ENCODE data around the gene DOCK3. TPM values are rescaled to one million over a fixed set of nuclear protein-coding genes. Genes with fewer than 3 reads are reported as not detected.

DOCK3 gene
- total RNA-seq, 1 experiment from 2014 or later: 0.14 TPM

DNA sequence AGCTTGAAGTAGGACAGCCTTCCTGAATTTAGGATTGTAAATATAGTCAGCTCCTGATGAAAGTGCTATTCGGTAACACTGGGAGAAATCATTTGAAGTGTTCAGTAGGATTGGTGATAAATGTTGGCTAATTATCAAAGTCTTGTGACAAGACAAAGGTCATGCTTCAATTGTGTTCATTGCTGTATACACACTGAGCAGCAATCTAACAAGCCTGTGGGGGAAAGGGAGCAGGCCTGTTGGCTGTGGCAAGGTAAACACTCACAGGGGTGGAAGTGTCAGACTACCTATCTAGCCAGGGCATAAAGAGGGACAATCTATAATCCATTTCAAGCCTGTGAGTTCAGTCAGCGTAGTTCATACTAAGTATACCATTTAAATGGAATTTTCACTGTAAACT lies 599.3 kb downstream of the DOCK3 start:
- intact Hi-C loops (cut with micrococcal nuclease): no loop called here
- BruUV-seq (replicated peaks): no TSS peak

DNA sequence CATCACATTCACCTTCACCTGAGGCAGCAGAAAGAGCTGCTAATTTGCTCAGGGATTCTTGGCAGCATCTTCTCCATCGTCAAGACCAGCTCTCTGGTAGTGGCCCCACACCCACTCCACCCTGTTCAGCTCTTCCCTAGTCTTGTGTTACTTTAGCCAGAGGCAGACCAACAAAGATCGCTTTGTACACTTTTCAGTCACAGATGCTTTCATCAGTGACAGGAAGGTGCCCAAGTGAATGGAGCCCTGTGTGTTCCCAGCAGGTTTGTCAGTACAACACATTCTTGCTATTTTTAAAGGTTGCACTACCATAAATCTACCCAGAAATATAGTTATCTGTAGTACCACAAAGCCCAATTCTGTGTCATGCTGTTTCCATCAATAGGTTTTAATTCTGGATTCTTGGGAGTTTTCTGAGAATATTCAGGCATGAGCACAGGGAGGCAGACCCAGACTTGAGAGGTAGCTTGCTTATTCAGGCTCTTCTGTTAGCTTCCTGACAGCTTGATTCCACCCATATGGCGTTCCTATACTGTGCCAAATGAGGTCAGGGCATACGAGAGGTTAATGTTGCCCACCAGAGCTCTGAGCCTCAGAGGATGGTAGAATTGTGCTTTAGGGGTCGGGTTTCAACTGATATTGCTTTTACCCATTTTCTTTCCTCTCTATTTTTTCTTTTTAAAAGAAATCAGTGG lies 600.5 kb downstream of the DOCK3 start:
- H3K36me3 Mint-ChIP-seq (ENCODE audit: insufficient read depth, unreplicated experiment): peaks cover 5% of the 10 kb centered on the region
- H3K4me3 Mint-ChIP-seq (ENCODE audit: unreplicated experiment): no peak overlapping the region
- H3K27me3 Mint-ChIP-seq (ENCODE audit: insufficient read depth, unreplicated experiment): no peaks in the 10 kb centered on the region
- CTCF ChIA-PET: interaction anchor here (0.7 to 1.4 kb wide), 4 partner anchors 84 to 659 kb away, joined by 3 read pairs; no protein-coding TSS in a partner anchor
- TF ChIP-seq, protein P1, sequence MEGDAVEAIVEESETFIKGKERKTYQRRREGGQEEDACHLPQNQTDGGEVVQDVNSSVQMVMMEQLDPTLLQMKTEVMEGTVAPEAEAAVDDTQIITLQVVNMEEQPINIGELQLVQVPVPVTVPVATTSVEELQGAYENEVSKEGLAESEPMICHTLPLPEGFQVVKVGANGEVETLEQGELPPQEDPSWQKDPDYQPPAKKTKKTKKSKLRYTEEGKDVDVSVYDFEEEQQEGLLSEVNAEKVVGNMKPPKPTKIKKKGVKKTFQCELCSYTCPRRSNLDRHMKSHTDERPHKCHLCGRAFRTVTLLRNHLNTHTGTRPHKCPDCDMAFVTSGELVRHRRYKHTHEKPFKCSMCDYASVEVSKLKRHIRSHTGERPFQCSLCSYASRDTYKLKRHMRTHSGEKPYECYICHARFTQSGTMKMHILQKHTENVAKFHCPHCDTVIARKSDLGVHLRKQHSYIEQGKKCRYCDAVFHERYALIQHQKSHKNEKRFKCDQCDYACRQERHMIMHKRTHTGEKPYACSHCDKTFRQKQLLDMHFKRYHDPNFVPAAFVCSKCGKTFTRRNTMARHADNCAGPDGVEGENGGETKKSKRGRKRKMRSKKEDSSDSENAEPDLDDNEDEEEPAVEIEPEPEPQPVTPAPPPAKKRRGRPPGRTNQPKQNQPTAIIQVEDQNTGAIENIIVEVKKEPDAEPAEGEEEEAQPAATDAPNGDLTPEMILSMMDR (IDR thresholded peaks at IDR 0.05; ENCODE audit: unreplicated experiment): no peak
- no peak overlapping the region for H3K27ac Mint-ChIP-seq (ENCODE audit: low read depth, unreplicated experiment)
- no peaks in the 10 kb centered on the region for H3K9me3 Mint-ChIP-seq (ENCODE audit: unreplicated experiment)
- no peaks in the 10 kb centered on the region for H3K4me1 Mint-ChIP-seq (ENCODE audit: insufficient read depth, unreplicated experiment)
- no TSS peak for BruUV-seq (replicated peaks)
- intact Hi-C loops (cut with micrococcal nuclease): no loop called here
- POLR2A ChIA-PET: interaction anchor here (0.6 kb wide), 1 partner anchor 162 kb away, joined by 3 read pairs; no protein-coding TSS in a partner anchor
- no peak for DNase-seq (ENCODE audit: unreplicated experiment)

More for the DNA sequence above, 599.3 kb downstream of the DOCK3 start:
- H3K4me1 Mint-ChIP-seq (ENCODE audit: insufficient read depth, unreplicated experiment): no peaks in the 10 kb centered on the region
- CTCF ChIA-PET: interaction anchor here (0.6 to 1.4 kb wide), 2 partner anchors 98 to 658 kb away, joined by 3 read pairs; no protein-coding TSS in a partner anchor
- TF ChIP-seq, protein P1 (IDR thresholded peaks at IDR 0.05; ENCODE audit: unreplicated experiment): no peak
- H3K27ac Mint-ChIP-seq (ENCODE audit: low read depth, unreplicated experiment): no peak overlapping the region
- no peak overlapping the region for H3K4me3 Mint-ChIP-seq (ENCODE audit: unreplicated experiment)
- H3K27me3 Mint-ChIP-seq (ENCODE audit: insufficient read depth, unreplicated experiment): no peaks in the 10 kb centered on the region
- POLR2A ChIA-PET: no interaction called here
- H3K9me3 Mint-ChIP-seq (ENCODE audit: unreplicated experiment): no peaks in the 10 kb centered on the region
- DNase-seq (ENCODE audit: unreplicated experiment): no peak
- peaks cover 5% of the 10 kb centered on the region for H3K36me3 Mint-ChIP-seq (ENCODE audit: insufficient read depth, unreplicated experiment)

DNA sequence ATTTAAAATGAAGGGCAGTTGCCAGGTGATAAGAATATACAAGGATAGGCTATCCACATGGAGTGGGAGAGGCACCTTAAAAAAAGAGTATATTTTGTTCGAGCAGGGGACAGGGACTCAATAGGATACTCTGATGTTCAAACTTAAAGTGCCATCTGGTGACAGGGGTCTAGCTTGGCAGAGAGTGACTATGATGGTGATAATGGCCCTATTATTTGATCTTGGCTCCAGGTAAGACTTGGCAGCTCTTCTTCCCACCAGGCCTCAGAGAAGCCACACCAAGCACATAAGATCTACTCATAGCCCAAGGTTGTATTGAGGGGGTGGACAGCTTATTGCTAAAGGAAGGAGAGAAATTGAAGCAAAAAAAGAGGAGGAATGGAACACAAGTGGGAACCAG lies 601.3 kb downstream of the DOCK3 start:
- POLR2A ChIA-PET: interaction anchor here (0.6 kb wide), 1 partner anchor 163 kb away, joined by 3 read pairs; no protein-coding TSS in a partner anchor
- no TSS peak for BruUV-seq (replicated peaks)
- no peaks in the 10 kb centered on the region for H3K27me3 Mint-ChIP-seq (ENCODE audit: insufficient read depth, unreplicated experiment)

DNA sequence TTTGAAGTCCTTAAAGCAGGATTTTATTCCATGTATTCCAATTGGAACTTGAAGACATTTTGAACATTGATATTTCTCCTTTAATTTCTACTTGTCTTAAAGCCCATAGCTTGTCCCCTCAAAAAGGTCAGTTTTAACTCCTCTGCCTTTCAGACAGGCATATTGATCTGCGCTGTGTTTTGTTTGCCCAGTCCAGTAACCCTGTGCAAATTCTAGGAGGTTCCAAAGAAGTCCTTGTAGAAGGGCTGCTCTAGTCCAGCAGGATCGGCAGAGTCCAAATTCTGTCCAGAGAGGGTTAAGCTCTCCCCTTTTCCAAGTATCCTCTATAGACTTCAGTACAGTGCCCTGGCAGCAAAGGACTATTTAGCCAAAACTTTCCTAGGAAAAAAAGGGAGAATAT lies 604.7 kb downstream of the DOCK3 start:
- BruUV-seq (replicated peaks): no TSS peak
- Mint-ChIP-seq H3K4me3 (ENCODE audit: unreplicated experiment) (no peak overlapping the region), H3K27ac (ENCODE audit: low read depth, unreplicated experiment) (no peak overlapping the region), H3K27me3 (ENCODE audit: insufficient read depth, unreplicated experiment) (no peaks in the 10 kb centered on the region), H3K36me3 (ENCODE audit: insufficient read depth, unreplicated experiment) (no peaks in the 10 kb centered on the region), H3K4me1 (ENCODE audit: insufficient read depth, unreplicated experiment) (no peaks in the 10 kb centered on the region), H3K9me3 (ENCODE audit: unreplicated experiment) (peaks cover 10% of the 10 kb centered on the region)
- intact Hi-C loops (cut with micrococcal nuclease): no loop called here
- ChIA-PET POLR2A (no interaction called here), CTCF (no interaction called here)
- DNase-seq (ENCODE audit: unreplicated experiment): no peak
- TF ChIP-seq, protein P1 (IDR thresholded peaks at IDR 0.05; ENCODE audit: unreplicated experiment): no peak

More for the DNA sequence above, 601.3 kb downstream of the DOCK3 start:
- Mint-ChIP-seq H3K27ac (ENCODE audit: low read depth, unreplicated experiment) (no peak overlapping the region), H3K9me3 (ENCODE audit: unreplicated experiment) (peaks cover under 1% of the 10 kb centered on the region), H3K4me3 (ENCODE audit: unreplicated experiment) (no peak overlapping the region), H3K4me1 (ENCODE audit: insufficient read depth, unreplicated experiment) (no peaks in the 10 kb centered on the region), H3K36me3 (ENCODE audit: insufficient read depth, unreplicated experiment) (peaks cover 5% of the 10 kb centered on the region)
- intact Hi-C loops (cut with micrococcal nuclease): no loop called here
- TF ChIP-seq, protein P1 (IDR thresholded peaks at IDR 0.05; ENCODE audit: unreplicated experiment): no peak
- DNase-seq (ENCODE audit: unreplicated experiment): no peak
- CTCF ChIA-PET: no interaction called here
